ENCODE data around the gene STRA8.

GRCh38 chr7:135232720-135233119, 918 bp upstream of the STRA8 start:
- TF ChIP-seq TAF1 (IDR thresholded peaks at IDR 0.05; ENCODE audit: low read depth) (no peak), YY1 (IDR thresholded peaks at IDR 0.05; ENCODE audit: low read depth) (no peak), FOXM1 (IDR thresholded peaks at IDR 0.05; ENCODE audit: borderline replicate concordance, low read depth) (no peak), RAD21 (IDR thresholded peaks at IDR 0.05; ENCODE audit: low read depth) (no peak), USF1 (IDR thresholded peaks at IDR 0.05) (no peak), TCF12 (IDR thresholded peaks at IDR 0.05; ENCODE audit: low read depth) (no peak), TEAD4 (IDR thresholded peaks at IDR 0.05) (no peak), MAX (IDR thresholded peaks at IDR 0.05) (no peak), EP300 (IDR thresholded peaks at IDR 0.05; ENCODE audit: borderline replicate concordance) (no peak), CREB1 (IDR thresholded peaks at IDR 0.05; ENCODE audit: low read depth) (no peak), CEBPB (IDR thresholded peaks at IDR 0.05) (no peak), REST (IDR thresholded peaks at IDR 0.05; ENCODE audit: low read depth) (no peak), ZBTB7A (IDR thresholded peaks at IDR 0.05; ENCODE audit: low read depth) (no peak), EGR1 (IDR thresholded peaks at IDR 0.05) (no peak)
